NB4 (cell line): ENCODE measurements around the gene SOX2.

ENCODE experiments used
- DNase-seq: peaks from one replicate; pipeline ENCODE4 v3.0.0; 2010; ENCODE audit warnings: low read depth
- H3K4me3 ChIP-seq: one replicate; pipeline ENCODE4 v1.5.1; 2011; ENCODE audit warnings: mild to moderate bottlenecking, low read depth, low read length, moderate library complexity
- MYC ChIP-seq: IDR thresholded peaks from 2 replicates; pipeline ENCODE4 v1.6.1; 2011; ENCODE audit warnings: low read depth, low read length
- POLR2A ChIP-seq: IDR thresholded peaks from 2 replicates; pipeline ENCODE4 v1.6.1; 2011; ENCODE audit warnings: mild to moderate bottlenecking; ENCODE audit not compliant: insufficient read length; ENCODE audit errors: extremely low read depth
- TF ChIP-seq, protein P1 (sequence below): IDR thresholded peaks from one replicate; pipeline ENCODE4 v1.5.1; 2012; ENCODE audit warnings: low read depth, low read length
- TF ChIP-seq, protein P2 (sequence below): IDR thresholded peaks from 2 replicates; pipeline ENCODE4 v1.6.1; 2011; ENCODE audit warnings: low read depth, low read length

The SOX2 gene

DNA sequence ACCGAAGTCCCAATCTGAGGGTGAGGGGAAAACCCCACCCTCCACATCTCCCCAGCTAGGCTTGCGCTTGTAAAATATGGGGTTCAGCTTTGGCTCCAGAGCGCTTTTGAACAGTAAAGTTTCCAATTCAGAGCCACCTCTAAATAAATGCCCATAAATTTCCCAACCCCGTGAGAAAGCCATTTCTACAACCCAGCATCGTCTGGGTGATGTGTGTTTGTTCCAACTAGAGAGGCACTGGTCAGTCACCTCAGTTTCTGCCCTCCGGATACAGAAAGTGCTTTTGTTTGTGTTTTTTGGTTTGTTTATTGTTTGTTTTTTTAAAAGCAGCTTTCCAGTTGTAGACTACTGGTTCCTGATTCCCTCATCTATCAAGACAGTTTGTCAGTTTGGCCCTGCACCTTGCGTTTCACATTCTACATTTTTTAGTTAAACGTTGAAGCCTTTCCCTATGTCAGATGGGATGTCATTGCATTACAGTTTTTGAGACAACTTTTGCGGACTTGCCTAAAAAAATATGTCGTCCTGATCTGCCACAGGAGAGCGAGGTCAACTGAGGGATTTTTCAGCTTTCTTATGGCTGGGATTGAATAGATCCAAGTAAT is 15.0 kb upstream of the SOX2 start:
- DNase-seq, result no peak
- no peak overlapping the region for H3K4me3 ChIP-seq
- TF ChIP-seq POLR2A (no peak), MYC (no peak)
- TF ChIP-seq, protein P1, sequence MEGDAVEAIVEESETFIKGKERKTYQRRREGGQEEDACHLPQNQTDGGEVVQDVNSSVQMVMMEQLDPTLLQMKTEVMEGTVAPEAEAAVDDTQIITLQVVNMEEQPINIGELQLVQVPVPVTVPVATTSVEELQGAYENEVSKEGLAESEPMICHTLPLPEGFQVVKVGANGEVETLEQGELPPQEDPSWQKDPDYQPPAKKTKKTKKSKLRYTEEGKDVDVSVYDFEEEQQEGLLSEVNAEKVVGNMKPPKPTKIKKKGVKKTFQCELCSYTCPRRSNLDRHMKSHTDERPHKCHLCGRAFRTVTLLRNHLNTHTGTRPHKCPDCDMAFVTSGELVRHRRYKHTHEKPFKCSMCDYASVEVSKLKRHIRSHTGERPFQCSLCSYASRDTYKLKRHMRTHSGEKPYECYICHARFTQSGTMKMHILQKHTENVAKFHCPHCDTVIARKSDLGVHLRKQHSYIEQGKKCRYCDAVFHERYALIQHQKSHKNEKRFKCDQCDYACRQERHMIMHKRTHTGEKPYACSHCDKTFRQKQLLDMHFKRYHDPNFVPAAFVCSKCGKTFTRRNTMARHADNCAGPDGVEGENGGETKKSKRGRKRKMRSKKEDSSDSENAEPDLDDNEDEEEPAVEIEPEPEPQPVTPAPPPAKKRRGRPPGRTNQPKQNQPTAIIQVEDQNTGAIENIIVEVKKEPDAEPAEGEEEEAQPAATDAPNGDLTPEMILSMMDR, result no peak
- TF ChIP-seq, protein P2, sequence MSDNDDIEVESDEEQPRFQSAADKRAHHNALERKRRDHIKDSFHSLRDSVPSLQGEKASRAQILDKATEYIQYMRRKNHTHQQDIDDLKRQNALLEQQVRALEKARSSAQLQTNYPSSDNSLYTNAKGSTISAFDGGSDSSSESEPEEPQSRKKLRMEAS, result no peak

DNA sequence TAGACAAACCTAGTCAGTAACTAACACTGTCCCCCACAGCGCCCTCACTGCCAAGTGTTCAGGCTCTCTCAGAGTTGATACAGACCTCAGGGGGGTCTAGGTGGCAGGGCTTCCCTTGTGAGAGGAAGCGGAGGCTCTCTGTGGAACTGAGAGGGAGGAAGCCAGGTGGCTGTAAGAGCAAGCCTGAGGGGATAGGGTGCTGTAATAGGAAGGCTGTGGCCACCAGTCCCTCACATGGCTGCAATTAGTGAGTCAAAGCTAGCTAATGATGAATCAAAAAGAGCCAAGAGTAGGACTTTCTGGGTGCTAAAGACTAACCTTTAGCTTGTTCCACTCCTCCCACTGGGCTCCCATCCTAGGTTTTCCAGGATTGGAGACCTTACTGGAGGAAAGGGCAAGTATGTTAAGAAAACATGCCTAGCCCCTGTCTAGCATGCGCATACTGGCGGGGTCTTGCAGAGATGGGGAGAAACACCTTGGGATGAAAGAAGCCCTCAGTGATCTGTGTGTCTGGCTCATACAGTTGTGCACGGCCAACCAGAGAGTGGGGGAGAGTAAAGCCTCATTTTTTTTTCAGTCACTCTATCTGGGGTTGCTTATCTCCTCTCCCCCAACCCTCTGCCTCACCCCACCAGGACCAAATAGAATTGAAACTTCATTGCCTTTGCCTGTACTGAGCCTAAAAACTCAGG is 13.3 kb upstream of the SOX2 start:
- no peak overlapping the region for H3K4me3 ChIP-seq
- DNase-seq, result no peak
- TF ChIP-seq, protein P1, result no peak
- TF ChIP-seq POLR2A (no peak), MYC (no peak)
- TF ChIP-seq, protein P2, result no peak

DNA sequence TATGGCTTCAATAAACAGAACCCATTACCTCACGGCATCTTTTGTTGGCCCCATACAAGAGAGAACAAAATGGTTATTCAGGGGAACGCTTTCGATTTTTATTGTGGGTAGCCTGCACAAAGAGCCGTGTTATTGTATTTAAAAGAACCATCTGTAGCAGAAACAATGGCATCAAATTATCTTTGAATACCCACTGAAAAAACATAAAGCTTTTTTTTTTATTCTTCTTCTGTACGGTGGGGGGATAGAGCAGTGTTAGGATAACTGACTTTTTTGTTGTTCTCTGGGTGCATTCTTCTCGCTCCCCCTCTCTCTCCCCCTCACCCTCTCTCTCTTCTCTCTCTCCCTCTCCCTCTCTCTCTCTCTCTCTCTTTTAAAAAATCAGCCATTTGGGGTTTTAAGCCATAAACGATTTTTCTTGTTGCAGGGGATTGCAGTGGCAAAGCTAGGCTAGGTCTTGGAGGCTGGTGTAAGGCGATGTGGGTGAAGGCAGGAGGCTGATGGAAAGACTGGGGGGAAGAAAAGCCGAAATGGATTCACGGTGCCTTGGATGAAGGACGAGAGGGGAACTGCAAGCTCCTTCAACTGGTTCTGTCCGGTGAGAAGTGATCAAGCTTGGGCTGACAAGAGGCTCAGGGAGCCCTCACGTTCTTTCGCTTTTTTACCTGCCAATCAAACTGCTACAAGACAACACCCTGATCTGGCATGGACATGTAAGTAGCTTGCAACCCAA is 12.4 kb upstream of the SOX2 start:
- no peak for DNase-seq

DNA sequence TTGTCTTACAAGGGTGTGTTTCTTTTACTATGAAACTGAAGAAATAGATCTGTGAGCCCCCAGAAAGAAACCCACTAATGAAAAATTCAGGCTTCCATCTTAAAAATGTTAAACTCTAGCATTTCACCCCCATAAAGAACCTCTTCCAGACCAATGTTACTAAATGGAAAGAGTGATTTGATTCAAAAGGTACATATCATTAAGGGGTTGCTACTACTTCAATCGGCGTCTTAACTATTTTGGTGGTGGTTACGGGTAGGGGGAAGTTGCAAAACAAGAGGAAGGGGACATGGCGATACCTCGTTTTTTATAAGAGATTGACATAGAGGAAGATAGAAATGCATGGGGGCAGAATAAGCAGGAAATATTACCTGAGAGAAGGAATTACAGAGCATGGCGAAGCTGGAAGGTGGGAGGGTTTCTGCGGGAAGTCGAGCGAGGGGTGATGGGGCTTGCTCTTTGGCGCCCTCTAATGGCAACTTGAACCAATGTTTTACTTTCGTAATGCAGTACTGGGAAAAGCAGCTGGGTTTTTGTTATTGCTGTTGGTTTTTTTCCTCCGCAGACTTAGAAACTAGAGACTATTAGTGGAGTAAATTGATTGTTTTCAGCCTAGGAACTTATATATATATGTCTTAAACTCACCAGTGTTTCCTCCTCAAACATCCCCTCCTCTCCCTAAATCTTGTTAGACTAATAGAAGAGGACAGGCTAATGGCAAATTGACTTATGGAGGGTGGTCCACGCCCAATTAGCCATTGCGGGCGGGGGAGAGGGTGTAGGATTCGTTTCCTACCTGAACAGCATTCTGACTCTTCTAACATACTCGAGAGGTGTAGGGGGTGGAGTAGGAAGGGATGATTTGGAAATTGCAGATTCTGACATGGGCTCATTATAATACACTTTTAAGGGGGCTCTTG is 11.3 kb upstream of the SOX2 start:
- TF ChIP-seq, protein P1, result peak; percentile 61
- TF ChIP-seq POLR2A, result no peak
- TF ChIP-seq, protein P2, result no peak
- H3K4me3 ChIP-seq, result no peak overlapping the region
- DNase-seq, result peak; percentile 67

More for the DNA sequence above, 12.4 kb upstream of the SOX2 start:
- no peak overlapping the region for H3K4me3 ChIP-seq
- TF ChIP-seq, protein P2, result no peak
- no peak for TF ChIP-seq POLR2A
- TF ChIP-seq MYC, result no peak
- TF ChIP-seq, protein P1, result no peak

DNA sequence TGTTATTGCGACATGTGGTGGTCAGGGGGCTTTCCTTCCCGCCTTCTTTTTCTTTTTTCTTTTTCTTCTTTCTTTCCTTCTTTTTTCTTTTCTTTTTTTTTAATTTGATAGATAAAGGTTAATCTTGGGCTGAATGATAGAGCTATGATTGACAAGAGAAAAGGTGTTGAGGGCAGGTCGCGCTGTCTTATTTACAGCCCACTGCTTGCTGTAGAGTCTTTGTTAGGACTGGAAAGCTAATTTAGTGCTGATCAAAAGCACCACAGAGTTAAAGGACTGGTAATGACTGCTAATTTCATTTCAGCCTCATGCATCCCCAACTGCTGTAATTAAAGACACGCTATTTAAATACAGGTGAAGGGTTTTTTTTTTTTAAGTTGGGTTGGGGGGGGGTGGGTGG is 10.6 kb upstream of the SOX2 start:
- TF ChIP-seq MYC, result no peak
- TF ChIP-seq POLR2A, result no peak
- TF ChIP-seq, protein P2, result no peak
- TF ChIP-seq, protein P1, result no peak
- no peak for DNase-seq
- H3K4me3 ChIP-seq, result no peak overlapping the region
